Colon (tissue), 2 donors: ENCODE measurements around the gene NOA1.
"Not testable (repeated sequence)": the region's sequence is repeated elsewhere in the genome, so short reads cannot be mapped to it uniquely, and the experiment has no call there.

Experiments used
- FAIRE-seq: peaks from 2 replicates; lab custom pipeline; 2012; peaks lifted over from hg19 to GRCh38; lab: Jason Lieb, UNC
- donor health status: control.
- donor health status: control.

The NOA1 gene

DNA sequence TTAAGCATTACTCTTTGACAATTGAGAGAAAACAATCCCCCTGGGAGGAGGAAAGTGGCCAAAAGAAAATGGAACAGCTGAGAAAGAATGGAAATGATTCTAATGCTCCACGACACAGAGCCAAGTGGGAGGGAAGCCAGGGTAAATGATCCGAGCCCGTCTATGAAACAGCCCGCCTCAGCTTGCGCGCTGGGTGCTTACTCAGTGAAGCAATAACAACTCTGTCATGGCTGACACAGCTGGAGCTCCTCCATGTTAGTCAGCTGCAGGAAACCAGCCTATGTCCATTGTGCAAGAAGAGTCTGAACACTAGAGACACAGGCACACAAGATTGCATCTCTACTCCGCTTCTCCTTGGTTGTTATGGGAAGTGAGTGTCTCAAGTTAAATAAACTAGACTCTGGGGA lies 19.3 kb downstream of the NOA1 start:
- FAIRE-seq, result no peak

DNA sequence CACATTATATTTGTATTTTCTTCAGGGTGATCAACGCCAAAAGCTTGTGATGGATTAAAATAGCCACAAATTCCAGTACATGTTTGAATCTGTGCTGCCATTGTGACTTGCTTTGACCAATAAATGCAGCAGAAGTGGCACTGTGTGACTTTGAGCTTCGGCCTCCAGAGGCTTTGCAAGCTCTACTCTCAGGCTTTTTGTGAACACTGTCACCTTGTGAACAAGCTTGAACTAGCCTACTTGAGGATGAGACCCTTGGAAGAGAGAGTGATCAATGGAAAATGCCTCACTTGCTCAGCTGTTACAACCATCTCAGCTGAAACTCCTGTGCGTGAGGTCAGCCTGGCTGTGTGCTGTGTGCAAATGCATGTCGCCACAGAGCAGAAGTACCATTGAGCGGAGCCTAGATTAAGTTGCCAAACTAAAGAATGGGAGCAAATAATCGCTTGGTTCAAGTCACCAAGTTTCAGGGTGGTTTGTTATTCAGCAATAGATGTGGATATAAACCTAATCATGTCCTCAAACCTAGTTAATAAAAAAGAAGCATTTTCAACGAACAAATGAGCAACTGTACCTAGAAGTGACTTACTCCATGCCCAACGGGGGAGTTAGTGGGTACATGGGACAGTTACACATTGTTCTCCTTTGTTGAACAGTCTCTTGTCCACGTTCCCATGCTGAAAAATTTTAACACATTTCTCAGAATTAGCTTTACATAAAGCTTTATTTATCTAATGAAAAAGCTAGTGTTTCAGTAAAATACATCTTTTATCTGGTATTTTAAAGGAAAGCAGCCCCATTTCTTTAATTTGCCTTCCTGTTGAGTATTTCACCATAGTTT lies 23.5 kb downstream of the NOA1 start:
- FAIRE-seq, result no peak

DNA sequence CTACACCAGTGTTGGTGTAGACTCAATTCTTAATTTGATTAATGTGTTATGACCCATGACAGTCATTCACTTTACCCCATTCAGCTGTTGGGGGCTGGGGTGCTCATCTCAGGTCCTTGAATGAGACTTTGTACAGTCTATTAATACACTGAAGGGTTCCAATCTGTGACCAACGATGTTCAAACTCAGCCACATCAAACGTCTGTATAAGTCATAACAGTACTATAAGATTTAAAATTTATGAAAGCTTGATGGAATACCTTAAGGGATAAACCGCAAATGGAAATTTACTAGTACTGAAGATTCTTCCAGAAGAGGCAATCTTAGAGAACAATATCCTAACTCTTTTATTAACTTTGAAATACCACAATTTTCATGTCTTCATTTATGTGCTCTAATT lies 36.0 kb downstream of the NOA1 start:
- FAIRE-seq, result no peak

DNA sequence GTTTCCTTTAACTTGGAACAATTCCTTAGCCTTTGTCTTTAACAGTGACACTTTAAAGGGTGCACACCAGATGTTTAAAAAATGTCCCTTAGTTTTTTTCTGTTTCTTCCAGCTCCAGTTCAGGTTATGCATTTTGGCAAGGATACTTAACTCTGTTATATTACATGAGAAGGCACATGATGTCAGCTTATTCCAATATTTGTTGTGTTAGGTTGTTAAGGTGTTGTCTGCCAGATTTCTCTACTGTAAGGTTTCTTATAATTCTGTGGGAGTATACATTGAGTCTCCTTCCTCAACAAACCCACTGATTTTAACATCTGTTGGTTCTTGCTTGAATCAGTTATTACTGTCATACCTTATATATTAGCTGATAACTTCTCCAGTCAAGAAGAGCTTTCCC lies 36.4 kb downstream of the NOA1 start:
- no peak for FAIRE-seq

DNA sequence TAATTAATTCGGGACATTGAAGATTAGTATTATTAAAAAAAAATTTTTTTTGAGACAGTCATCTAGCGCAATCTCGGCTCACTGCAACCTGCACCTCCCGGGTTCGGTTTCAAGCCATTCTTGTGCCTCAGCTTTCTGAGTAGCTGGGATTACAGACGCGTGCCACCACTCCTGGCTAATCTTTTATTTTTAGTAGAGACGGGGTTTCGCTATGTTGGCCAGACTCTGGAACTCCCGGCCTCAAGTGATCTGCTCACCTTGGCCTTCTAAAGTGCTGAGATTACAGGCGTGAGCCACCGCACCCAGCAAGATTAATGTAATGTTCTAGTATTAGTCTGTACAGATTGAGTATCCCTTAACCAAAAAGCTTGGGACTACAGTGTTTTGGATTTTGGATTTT lies 37.0 kb downstream of the NOA1 start:
- no peak for FAIRE-seq

DNA sequence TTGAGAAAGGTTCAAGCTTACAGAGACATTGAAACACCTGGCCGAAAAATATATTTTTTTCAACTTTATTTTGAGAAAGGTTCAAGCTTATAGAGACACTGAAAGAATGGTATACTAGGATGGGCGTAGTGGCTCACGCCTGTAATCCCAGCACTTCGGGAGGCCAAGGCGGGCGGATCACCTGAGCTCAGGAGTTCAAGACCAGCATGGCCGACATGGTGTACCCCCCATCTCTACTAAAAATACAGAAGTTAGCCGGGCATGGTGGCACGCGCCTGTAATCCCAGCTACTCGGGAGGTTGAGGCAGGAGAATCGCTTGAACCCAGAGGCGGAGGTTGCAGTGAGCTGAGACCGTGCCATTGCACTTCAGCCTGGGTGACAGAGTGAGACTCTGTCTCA lies 37.6 kb downstream of the NOA1 start:
- not testable (repeated sequence) for FAIRE-seq

DNA sequence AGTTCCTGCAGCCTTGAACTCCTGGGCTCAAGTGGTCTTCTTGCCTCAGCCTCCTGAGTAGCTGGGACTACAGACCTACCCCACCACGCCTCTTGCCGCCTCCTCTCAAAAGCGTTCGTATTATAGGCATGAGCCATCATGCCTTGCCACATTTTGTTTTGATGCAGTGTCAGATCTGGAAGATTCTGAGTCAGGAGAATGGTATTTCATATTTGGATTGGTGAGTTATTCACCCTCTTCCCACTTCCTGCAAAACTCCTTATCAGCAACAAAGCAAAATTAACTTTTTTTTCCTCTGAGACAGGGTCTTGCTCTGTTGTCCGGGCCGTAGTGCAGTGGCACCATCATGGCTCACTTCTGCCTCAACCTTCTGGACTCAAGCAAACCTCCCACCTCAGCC lies 40.1 kb downstream of the NOA1 start:
- FAIRE-seq, result no peak

DNA sequence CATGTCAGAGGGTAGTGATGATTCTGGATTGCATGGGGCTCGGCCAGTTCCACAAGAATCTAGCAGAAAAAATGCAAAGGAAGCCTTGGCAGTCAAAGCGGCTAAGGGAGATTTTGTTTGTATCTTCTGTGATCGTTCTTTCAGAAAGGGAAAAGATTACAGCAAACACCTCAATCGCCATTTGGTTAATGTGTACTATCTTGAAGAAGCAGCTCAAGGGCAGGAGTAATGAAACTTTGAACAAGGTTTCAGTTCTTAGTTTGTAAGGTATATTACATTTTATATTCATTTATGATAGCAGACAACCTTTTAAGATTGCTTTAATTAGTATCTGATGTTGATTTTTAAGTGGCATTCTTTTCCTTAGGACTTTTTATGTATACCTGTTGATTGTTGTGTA lies 45.5 kb downstream of the NOA1 start:
- FAIRE-seq, result no peak

DNA sequence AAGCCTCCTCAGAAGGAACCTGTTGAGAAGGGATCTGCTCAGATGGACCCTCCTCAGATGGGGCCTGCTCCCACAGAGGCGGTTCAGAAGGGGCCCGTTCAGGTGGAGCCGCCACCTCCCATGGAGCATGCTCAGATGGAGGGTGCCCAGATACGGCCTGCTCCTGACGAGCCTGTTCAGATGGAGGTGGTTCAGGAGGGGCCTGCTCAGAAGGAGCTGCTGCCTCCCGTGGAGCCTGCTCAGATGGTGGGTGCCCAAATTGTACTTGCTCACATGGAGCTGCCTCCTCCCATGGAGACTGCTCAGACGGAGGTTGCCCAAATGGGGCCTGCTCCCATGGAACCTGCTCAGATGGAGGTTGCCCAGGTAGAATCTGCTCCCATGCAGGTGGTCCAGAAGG lies 46.8 kb downstream of the NOA1 start:
- no peak for FAIRE-seq

DNA sequence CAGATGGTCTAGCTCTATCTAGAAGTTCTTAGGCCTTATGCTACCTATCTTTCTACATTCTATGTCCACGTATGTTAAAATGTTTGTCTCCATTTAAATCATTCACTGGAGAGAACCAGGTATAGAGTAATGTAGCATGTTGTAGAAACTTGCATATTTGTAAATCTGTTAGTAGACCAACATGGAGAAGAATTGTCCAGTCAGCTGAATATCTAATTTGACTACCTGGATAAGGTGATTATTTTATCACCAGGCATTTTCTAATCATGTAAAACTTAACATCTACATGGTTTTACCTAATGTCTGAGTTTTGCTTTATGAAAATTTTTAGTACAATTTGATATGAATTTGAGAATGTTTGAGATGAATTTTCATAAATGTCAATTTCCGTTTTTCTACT lies 50.2 kb downstream of the NOA1 start:
- no peak for FAIRE-seq

DNA sequence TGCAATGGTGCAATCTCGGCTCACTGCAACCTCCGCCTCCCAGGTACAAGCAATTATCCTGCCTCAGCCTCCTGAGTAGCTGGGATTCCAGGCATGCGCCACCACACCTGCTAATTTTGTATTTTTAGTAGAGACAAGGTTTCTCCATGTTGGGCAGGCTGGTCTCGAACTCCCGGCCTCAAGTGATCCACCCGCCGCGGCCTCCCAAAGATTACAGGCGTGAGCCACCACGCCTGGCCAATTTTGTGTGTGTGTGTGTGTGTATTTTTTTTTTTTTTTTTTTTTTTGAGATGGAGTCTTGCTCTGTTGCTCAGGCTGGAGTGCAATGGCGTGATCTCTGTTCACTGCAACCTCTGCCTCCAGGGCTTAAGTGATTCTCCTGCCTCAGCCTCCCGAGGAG lies 62.4 kb downstream of the NOA1 start:
- not testable (repeated sequence) for FAIRE-seq

DNA sequence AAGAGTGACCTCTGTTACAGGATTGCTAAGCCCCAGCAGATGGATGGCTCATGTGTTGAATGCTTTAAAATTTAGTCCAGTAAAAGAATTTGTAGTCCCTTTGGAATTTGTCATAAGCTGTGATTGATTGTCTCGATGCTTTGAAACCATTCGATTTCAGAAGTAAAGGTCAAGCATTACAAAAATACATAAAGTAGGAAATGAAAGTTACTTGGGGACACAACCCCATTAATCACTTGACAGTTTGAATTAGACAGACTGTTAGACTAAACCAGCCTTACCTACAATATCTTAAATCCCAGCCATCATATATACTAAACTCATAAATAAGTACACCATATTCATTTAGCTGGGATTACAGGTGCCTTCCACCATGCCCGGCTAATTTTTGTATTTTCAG lies 63.1 kb downstream of the NOA1 start:
- FAIRE-seq, result no peak
